Natural killer cell (primary cell): ENCODE results near the gene YWHAH. TPM values are rescaled to one million over a fixed set of nuclear protein-coding genes. Genes with fewer than 3 reads are reported as not detected.
A peak's percentile ranks its signal among the peaks of the same experiment; 100 is the strongest.

Experiments
- ATAC-seq, 3 donors: fragments of 150-1000 bp in 2 of 3; fragments of 200-7000 bp in 1 of 3; cut with Tn5 transposase; 1 replicate in 1 of 3; 2 replicates in 2 of 3; pipeline ENCODE4 v1.10.0; 2021; ENCODE audit warnings: mild to moderate bottlenecking in 2 of 3, moderate library complexity in 2 of 3
- DNase-seq, 2 donors: peaks; one replicate each; pipeline versions ENCODE4 v3.0.0 to v3.0.0-alpha.2; 2013 to 2021; ENCODE audit warnings: mixed read lengths in 1 of 2
- H3K27ac ChIP-seq: one replicate; pipeline ENCODE4 v1.5.1; 2013; ENCODE audit warnings: mild to moderate bottlenecking, low read length
- H3K27me3 ChIP-seq: one replicate; pipeline ENCODE4 v1.6.1; 2013; ENCODE audit warnings: low read length; ENCODE audit not compliant: control insufficient read depth, insufficient read depth
- H3K36me3 ChIP-seq: one replicate; pipeline ENCODE4 v1.6.1; 2013; ENCODE audit warnings: low read length; ENCODE audit not compliant: control insufficient read depth, insufficient read depth
- H3K4me1 ChIP-seq: one replicate; pipeline ENCODE4 v1.6.1; 2013; ENCODE audit warnings: low read length; ENCODE audit not compliant: control insufficient read depth, insufficient read depth
- H3K4me3 ChIP-seq: one replicate; pipeline ENCODE4 v1.5.1; 2013; ENCODE audit warnings: low read length
- H3K9me3 ChIP-seq: one replicate; pipeline ENCODE4 v1.6.1; 2013; ENCODE audit warnings: low read length; ENCODE audit not compliant: control insufficient read depth, insufficient read depth
- H3K27ac Mint-ChIP-seq, 2 donors: one replicate each; pipeline ENCODE4 v1.8.0; 2022; ENCODE audit warnings: mild to moderate bottlenecking in 2 of 2, mixed read lengths in 2 of 2, moderate library complexity in 1 of 2
- H3K27me3 Mint-ChIP-seq, 2 donors: one replicate each; pipeline ENCODE4 v1.8.0; 2022; ENCODE audit warnings: low read depth in 2 of 2, mixed read lengths in 2 of 2
- H3K36me3 Mint-ChIP-seq: one replicate; pipeline ENCODE4 v1.8.0; 2022; ENCODE audit warnings: mixed read lengths
- H3K4me1 Mint-ChIP-seq, 2 donors: one replicate each; pipeline ENCODE4 v1.8.0; 2022; ENCODE audit warnings: mixed read lengths in 2 of 2
- H3K4me3 Mint-ChIP-seq: one replicate; pipeline ENCODE4 v1.8.0; 2022; ENCODE audit warnings: mild to moderate bottlenecking, moderate library complexity, mixed read lengths
- H3K9me3 Mint-ChIP-seq, 2 donors: one replicate each; pipeline ENCODE4 v1.8.0; 2022; ENCODE audit warnings: mixed read lengths in 2 of 2
- CTCF ChIP-seq: fragments of 200-600 bp; IDR thresholded peaks from one replicate; pipeline ENCODE4 v1.8.0; 2022; ENCODE audit warnings: antibody characterized with exemption
- WGBS: methylation state at CpG from one replicate; pipeline ENCODE4 v1.1.7; 2013; ENCODE audit warnings: missing lambda C conversion rate; ENCODE audit not compliant: insufficient coverage; 5-methylcytosine and 5-hydroxymethylcytosine counted together
- intact Hi-C: fragments of 100-400 bp; cut with micrococcal nuclease; formaldehyde crosslinking; loops from one replicate; pipeline ENCODE4 v1.14.2; 2022
- total RNA-seq, 4 donors: library from RNA; stranded (reverse); fragments of 120-200 nt in 1 of 4; gene quantifications; one replicate each; pipeline versions ENCODE4 v1.2.3 to v1.2.4, GENCODE V29; 2013 to 2022

YWHAH gene
- total RNA-seq, 3 donors from 2014 or later (not counting 1 experiment from before 2014, with no cell fraction given), result 29.6 to 35.0 (median 32.8) TPM

- TF ChIP-seq CTCF, result peak; percentile 96
- 17% methylated on average over 54 of the region's 55 CpGs for WGBS
- Mint-ChIP-seq H3K27me3 (no peaks in the 10 kb centered on the region), H3K9me3 (no peaks in the 10 kb centered on the region), H3K36me3 (no peaks in the 10 kb centered on the region), H3K4me1 (peaks cover 14 to 17% of the 10 kb centered on the region in 2 donors), H3K27ac (peak overlapping the region; percentile 26 to 45), H3K4me3 (peak overlapping the region; percentile 81)
- DNase-seq (peak; percentile 93 to 95), ATAC-seq (peak; percentile 98 to 99 (median 99))
- Histone ChIP-seq H3K9me3 (no peaks in the 10 kb centered on the region), H3K27ac (peak overlapping the region; percentile 38), H3K4me3 (peak overlapping the region; percentile 39), H3K4me1 (peaks cover 16% of the 10 kb centered on the region), H3K27me3 (no peaks in the 10 kb centered on the region), H3K36me3 (no peaks in the 10 kb centered on the region)
- intact Hi-C loops, result loop anchor here (2.0 kb wide), 2 partner anchors 110 to 296 kb away; no protein-coding TSS in a partner anchor
Measured at GRCh38 chr22:31970490-31971444, 26.4 kb downstream of the YWHAH start.

- H3K4me1 Mint-ChIP-seq, result peaks cover 17 to 18% of the 10 kb centered on the region in 2 donors
- H3K27me3 Mint-ChIP-seq, result peaks cover 0 to under 1% of the 10 kb centered on the region in 2 donors
- intact Hi-C loops, result no loop called here
- Histone ChIP-seq H3K27ac (no peak overlapping the region), H3K4me1 (peaks cover 16% of the 10 kb centered on the region), H3K36me3 (no peaks in the 10 kb centered on the region), H3K9me3 (no peaks in the 10 kb centered on the region), H3K27me3 (no peaks in the 10 kb centered on the region), H3K4me3 (no peak overlapping the region)
- no peak overlapping the region for H3K27ac Mint-ChIP-seq
- TF ChIP-seq CTCF, result no peak
- WGBS, result 90% methylated on average over 14 of the region's 14 CpGs
- no peaks in the 10 kb centered on the region for H3K9me3 Mint-ChIP-seq
- DNase-seq, result no peak
- H3K4me3 Mint-ChIP-seq, result no peak overlapping the region
- H3K36me3 Mint-ChIP-seq, result no peaks in the 10 kb centered on the region
- no peak for ATAC-seq
Measured at GRCh38 chr22:31972180-31972579, 27.8 kb downstream of the YWHAH start.

- no peaks in the 10 kb centered on the region for H3K9me3 ChIP-seq
- Mint-ChIP-seq H3K36me3 (no peaks in the 10 kb centered on the region), H3K4me3 (no peak overlapping the region), H3K4me1 (peaks cover 17 to 20% of the 10 kb centered on the region in 2 donors), H3K27me3 (peaks cover 3 to 11% of the 10 kb centered on the region in 2 donors), H3K27ac (no peak overlapping the region), H3K9me3 (no peaks in the 10 kb centered on the region)
- 83% methylated on average over 5 of the region's 5 CpGs for WGBS
- H3K27me3 ChIP-seq, result no peaks in the 10 kb centered on the region
- no peak for ATAC-seq
- DNase-seq, result no peak
- no peak overlapping the region for H3K27ac ChIP-seq
- H3K4me3 ChIP-seq, result no peak overlapping the region
- intact Hi-C loops, result no loop called here
- no peaks in the 10 kb centered on the region for H3K36me3 ChIP-seq
- peaks cover 16% of the 10 kb centered on the region for H3K4me1 ChIP-seq
- no peak for TF ChIP-seq CTCF
Measured at GRCh38 chr22:31973739-31974138, 29.4 kb downstream of the YWHAH start.
